ENCODE measurements around the gene SLF2.

SLF2 gene

DNA sequence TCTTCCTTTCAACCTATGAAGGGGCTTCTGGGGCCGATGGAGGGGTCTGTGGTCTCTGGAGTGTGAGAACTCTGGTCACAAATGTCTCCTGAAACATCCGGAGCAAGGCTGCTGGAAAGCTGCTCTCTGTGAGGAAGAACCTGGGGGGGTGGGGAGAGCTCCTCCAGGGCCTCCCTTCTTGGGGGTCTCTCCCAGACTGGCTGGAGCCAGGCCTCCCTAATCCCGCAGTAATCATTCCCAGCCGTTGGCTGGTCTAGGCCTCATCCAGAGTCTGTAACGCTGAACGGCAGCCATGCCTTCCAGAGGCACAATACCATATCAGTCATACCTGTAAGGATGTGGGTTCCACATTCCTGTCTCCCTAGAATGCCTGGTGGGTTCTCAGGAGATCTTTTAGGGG is 82.4 kb downstream of the SLF2 start:
- no peaks in the 10 kb centered on the region; the same call in 1 of the 2 replicates for H3F3A ChIP-seq (ENCODE audit: insufficient read depth, low read length)
- H3K9ac ChIP-seq (ENCODE audit: low read length): no peak overlapping the region
- H3K4me1 ChIP-seq (ENCODE audit: insufficient read depth, low read length, severe bottlenecking): peaks cover 18% of the 10 kb centered on the region
- peak overlapping the region; percentile 97 for H3K27ac ChIP-seq (ENCODE audit: low read depth, low read length, poor library complexity, severe bottlenecking)
- no peaks in the 10 kb centered on the region for H4K20me1 ChIP-seq (ENCODE audit: insufficient read depth, low read length)
- TF ChIP-seq, protein P1, sequence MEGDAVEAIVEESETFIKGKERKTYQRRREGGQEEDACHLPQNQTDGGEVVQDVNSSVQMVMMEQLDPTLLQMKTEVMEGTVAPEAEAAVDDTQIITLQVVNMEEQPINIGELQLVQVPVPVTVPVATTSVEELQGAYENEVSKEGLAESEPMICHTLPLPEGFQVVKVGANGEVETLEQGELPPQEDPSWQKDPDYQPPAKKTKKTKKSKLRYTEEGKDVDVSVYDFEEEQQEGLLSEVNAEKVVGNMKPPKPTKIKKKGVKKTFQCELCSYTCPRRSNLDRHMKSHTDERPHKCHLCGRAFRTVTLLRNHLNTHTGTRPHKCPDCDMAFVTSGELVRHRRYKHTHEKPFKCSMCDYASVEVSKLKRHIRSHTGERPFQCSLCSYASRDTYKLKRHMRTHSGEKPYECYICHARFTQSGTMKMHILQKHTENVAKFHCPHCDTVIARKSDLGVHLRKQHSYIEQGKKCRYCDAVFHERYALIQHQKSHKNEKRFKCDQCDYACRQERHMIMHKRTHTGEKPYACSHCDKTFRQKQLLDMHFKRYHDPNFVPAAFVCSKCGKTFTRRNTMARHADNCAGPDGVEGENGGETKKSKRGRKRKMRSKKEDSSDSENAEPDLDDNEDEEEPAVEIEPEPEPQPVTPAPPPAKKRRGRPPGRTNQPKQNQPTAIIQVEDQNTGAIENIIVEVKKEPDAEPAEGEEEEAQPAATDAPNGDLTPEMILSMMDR (IDR thresholded peaks at IDR 0.05; ENCODE audit: low read length): no peak
- TF ChIP-seq EZH2 (IDR thresholded peaks at IDR 0.05; ENCODE audit: borderline replicate concordance, low read length): no peak
- no peaks in the 10 kb centered on the region for H3K27me3 ChIP-seq (ENCODE audit: insufficient read depth, low read length)
- H3K9me2 ChIP-seq (ENCODE audit: low read depth, low read length): no peaks in the 10 kb centered on the region
- H2AFZ ChIP-seq (ENCODE audit: low read length): no peak overlapping the region
- no peak overlapping the region for H3K4me3 ChIP-seq (ENCODE audit: low read depth, low read length, poor library complexity, severe bottlenecking)
- H3K79me2 ChIP-seq (ENCODE audit: insufficient read depth, low read length): no peaks in the 10 kb centered on the region
- H3K9me3 ChIP-seq (ENCODE audit: low read length): no peaks in the 10 kb centered on the region
- H3K4me2 ChIP-seq (ENCODE audit: low read length): no peak overlapping the region
- peaks cover 31% of the 10 kb centered on the region for H3K36me3 ChIP-seq (ENCODE audit: insufficient read depth, low read length)

DNA sequence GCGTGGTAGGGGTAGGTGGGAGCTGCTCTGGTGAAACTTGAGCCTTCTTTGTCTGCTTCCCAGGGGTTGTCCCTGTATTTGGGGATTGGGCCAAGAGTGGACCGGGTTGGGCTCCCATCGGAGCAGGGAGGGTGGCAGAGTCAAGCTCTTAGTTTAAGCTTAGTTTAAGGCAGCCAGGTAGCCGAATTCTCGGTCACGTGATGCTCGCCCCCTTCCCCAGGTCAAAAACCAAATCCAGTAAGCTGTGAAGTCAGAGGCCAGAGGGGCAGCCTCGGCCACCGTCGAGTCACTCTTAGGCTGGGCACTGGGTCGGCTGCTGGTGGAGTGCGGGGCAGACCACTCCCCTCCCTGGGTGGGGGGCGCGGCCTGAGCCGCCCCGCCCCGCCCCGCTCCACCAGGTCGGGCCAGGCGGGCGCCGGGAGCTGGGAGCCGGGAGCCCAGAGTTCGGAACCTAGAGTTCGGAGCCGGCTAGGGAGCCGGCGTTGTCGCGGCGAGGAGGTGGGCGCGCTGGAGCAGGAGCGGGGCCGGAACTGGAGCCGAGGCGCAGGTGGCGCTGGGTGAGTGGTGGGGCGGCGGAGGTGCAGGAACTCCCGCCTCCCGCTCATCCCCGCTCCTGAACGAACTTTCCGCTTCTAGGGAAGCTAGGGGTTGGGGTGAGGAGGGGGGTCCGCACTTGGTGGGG is 84.1 kb downstream of the SLF2 start:
- Histone ChIP-seq H3K4me1 (ENCODE audit: insufficient read depth, low read length, severe bottlenecking) (peaks cover 18% of the 10 kb centered on the region), H3K9ac (ENCODE audit: low read length) (peak overlapping the region; percentile 88), H3K79me2 (ENCODE audit: insufficient read depth, low read length) (no peaks in the 10 kb centered on the region), H3K9me3 (ENCODE audit: low read length) (no peaks in the 10 kb centered on the region), H3K4me3 (ENCODE audit: low read depth, low read length, poor library complexity, severe bottlenecking) (peak overlapping the region; percentile 92), H3K4me2 (ENCODE audit: low read length) (peak overlapping the region; percentile 89), H2AFZ (ENCODE audit: low read length) (no peak overlapping the region), H3K36me3 (ENCODE audit: insufficient read depth, low read length) (peaks cover 17% of the 10 kb centered on the region; the same call in 1 of the 2 replicates), H3K27ac (ENCODE audit: low read depth, low read length, poor library complexity, severe bottlenecking) (peak overlapping the region; percentile 97), H4K20me1 (ENCODE audit: insufficient read depth, low read length) (no peaks in the 10 kb centered on the region), H3F3A (ENCODE audit: insufficient read depth, low read length) (no peaks in the 10 kb centered on the region; the same call in 1 of the 2 replicates), H3K27me3 (ENCODE audit: insufficient read depth, low read length) (no peaks in the 10 kb centered on the region), H3K9me2 (ENCODE audit: low read depth, low read length) (no peaks in the 10 kb centered on the region)
- TF ChIP-seq, protein P1 (IDR thresholded peaks at IDR 0.05; ENCODE audit: low read length): no peak
- no peak for TF ChIP-seq EZH2 (IDR thresholded peaks at IDR 0.05; ENCODE audit: borderline replicate concordance, low read length)

DNA sequence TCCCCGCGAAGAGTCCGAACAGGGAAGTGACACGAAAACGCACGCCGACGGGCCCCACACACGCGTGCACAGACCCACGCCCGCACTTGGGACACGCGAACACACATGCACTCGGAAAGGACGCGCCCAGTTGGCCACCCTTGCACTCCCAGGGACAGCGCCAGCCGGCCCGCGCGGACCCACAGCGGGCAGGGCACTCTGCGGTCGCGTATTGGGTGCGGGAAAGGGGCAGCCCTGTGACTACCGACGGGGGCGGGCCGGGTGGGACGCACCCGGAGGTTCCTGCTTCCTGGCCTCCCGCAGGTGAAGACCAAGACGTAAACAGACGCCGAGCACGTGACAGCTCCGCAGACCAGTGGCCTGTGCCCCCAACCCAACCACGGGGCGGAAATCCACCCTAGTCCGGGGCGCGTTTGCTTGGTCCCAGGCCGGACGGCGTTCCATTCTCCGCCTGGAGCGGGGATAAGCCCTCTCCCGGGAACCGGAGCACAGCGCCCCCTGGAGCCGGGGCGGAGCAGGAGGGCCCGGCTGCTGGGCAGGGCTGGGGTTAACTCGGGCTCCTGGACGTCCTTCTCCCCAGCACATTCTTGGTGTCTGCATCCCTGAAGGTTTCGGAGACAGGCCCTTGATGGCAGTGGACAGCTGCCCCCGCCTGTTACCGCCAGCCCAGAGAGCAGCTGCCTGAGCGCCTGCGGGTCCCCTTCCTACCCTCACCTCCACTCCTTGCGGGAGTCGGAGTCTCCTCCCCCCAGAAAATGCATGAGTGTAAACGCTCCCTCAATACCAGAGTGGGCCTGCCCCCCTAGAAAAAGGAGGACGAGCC is 84.8 kb downstream of the SLF2 start:
- H3K4me3 ChIP-seq (ENCODE audit: low read depth, low read length, poor library complexity, severe bottlenecking): peak overlapping the region; percentile 92
- H3K9ac ChIP-seq (ENCODE audit: low read length): peak overlapping the region; percentile 88
- no peaks in the 10 kb centered on the region for H3K9me3 ChIP-seq (ENCODE audit: low read length)
- peaks cover 17% of the 10 kb centered on the region; the same call in 1 of the 2 replicates for H3K36me3 ChIP-seq (ENCODE audit: insufficient read depth, low read length)
- no peaks in the 10 kb centered on the region for H4K20me1 ChIP-seq (ENCODE audit: insufficient read depth, low read length)
- peak overlapping the region; percentile 89 for H3K4me2 ChIP-seq (ENCODE audit: low read length)
- no peak overlapping the region for H2AFZ ChIP-seq (ENCODE audit: low read length)
- peak overlapping the region; percentile 97 for H3K27ac ChIP-seq (ENCODE audit: low read depth, low read length, poor library complexity, severe bottlenecking)
- H3K9me2 ChIP-seq (ENCODE audit: low read depth, low read length): no peaks in the 10 kb centered on the region
- H3K4me1 ChIP-seq (ENCODE audit: insufficient read depth, low read length, severe bottlenecking): peaks cover 18% of the 10 kb centered on the region
- H3K79me2 ChIP-seq (ENCODE audit: insufficient read depth, low read length): no peaks in the 10 kb centered on the region
- no peak for TF ChIP-seq EZH2 (IDR thresholded peaks at IDR 0.05; ENCODE audit: borderline replicate concordance, low read length)
- TF ChIP-seq, protein P1 (IDR thresholded peaks at IDR 0.05; ENCODE audit: low read length): peak; percentile 62
- no peaks in the 10 kb centered on the region for H3K27me3 ChIP-seq (ENCODE audit: insufficient read depth, low read length)
- H3F3A ChIP-seq (ENCODE audit: insufficient read depth, low read length): no peaks in the 10 kb centered on the region; the same call in 1 of the 2 replicates
